ENCODE measurements around the gene UCK2. TPM values are rescaled to one million over a fixed set of nuclear protein-coding genes. Genes with fewer than 3 reads are reported as not detected.

The UCK2 gene
- total and polyA plus RNA-seq, 9 of the 15 experiments (the other 6 are each of a cell fraction or from before 2014, with no cell fraction given): 71.6 to 145 (median 95.8) TPM

DNA sequence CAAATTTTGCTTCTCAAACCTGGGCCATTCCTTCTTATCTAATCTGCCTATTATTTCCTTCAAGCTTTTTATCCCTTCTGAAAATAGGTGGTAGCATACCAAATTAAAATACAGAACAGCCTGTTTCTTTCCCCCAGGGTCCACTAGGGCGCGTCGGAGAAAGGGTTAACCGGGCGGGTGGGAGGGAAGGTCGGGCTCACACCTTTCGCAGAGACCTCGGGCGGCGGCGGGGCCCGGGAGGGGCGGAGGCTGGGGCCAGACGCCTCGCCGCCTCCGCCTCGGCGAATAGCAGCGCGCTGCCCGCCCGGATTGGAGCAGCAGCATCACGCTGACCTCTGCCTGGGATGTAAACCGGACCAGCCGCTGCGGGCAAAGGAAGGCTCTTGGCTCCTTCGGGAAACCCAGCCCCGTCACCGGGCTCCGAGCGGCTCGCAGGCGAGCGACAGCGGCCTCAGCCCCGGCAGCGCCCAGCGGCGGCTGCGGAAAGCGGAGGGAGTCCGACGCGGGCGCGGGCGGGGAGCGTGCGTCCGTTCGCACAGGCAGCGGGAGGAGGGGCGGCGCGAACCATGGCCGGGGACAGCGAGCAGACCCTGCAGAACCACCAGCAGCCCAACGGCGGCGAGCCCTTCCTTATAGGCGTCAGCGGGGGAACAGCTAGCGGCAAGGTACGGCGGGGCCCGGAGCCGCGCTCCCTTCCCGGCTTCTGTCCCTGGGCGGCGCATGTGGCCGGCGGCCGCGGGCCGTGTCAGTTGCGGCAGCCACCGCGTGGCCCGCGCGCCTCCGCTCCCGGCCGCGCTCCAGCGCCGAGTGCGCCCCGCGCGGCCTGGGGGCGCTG is at the start of gene UCK2 (continued):
- TF ChIP-seq, protein P1, sequence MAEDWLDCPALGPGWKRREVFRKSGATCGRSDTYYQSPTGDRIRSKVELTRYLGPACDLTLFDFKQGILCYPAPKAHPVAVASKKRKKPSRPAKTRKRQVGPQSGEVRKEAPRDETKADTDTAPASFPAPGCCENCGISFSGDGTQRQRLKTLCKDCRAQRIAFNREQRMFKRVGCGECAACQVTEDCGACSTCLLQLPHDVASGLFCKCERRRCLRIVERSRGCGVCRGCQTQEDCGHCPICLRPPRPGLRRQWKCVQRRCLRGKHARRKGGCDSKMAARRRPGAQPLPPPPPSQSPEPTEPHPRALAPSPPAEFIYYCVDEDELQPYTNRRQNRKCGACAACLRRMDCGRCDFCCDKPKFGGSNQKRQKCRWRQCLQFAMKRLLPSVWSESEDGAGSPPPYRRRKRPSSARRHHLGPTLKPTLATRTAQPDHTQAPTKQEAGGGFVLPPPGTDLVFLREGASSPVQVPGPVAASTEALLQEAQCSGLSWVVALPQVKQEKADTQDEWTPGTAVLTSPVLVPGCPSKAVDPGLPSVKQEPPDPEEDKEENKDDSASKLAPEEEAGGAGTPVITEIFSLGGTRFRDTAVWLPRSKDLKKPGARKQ (CRISPR knock-in tag; IDR thresholded peaks at IDR 0.05): no peak
- peak; percentile 35 for TF ChIP-seq POLR2B (IDR thresholded peaks at IDR 0.05; ENCODE audit: low read depth, partially characterized antibody)
- TF ChIP-seq GMEB1 (CRISPR knock-in tag; IDR thresholded peaks at IDR 0.05): peak; percentile 81
- TF ChIP-seq REST (IDR thresholded peaks at IDR 0.05; ENCODE audit: borderline replicate concordance): peak; percentile 42
- TF ChIP-seq REST (CRISPR knock-in tag; IDR thresholded peaks at IDR 0.05; ENCODE audit: low read depth): peak; percentile 48
- TF ChIP-seq KDM2B (CRISPR knock-in tag; IDR thresholded peaks at IDR 0.05): 0 out of 2 replicates have a peak, but pooled peaks have one; percentile 39
- TF ChIP-seq PHF21A (IDR thresholded peaks at IDR 0.05; ENCODE audit: borderline replicate concordance, low read depth): peak; percentile 82; the same call in 1 of the 2 replicates
- TF ChIP-seq SIN3A (IDR thresholded peaks at IDR 0.05; ENCODE audit: borderline replicate concordance in 2 of 2, control insufficient read depth in 1 of 2, low read depth in 2 of 2, low read length in 2 of 2): peak; percentile 48 to 58; a peak in 1 of 4 replicates
- peak; percentile 85 for TF ChIP-seq NR2C2 (CRISPR knock-in tag; IDR thresholded peaks at IDR 0.05)
- TF ChIP-seq NR2C2 (tag; IDR thresholded peaks at IDR 0.05): peak; percentile 91
- TF ChIP-seq NCOA4 (IDR thresholded peaks at IDR 0.05; ENCODE audit: partially characterized antibody): no peak
- TF ChIP-seq ZEB2 (IDR thresholded peaks at IDR 0.05): peak; percentile 24; the same call in 1 of the 2 replicates
- TF ChIP-seq JUN (IDR thresholded peaks at IDR 0.05; ENCODE audit: borderline replicate concordance, low read depth, low read length): peak; percentile 54; the same call in 1 of the 2 replicates
- TF ChIP-seq JUN (CRISPR knock-in tag; IDR thresholded peaks at IDR 0.05; ENCODE audit: borderline replicate concordance): 0 out of 2 replicates have a peak, but pooled peaks have one; percentile 78
- no peak for TF ChIP-seq GABPB2 (CRISPR knock-in tag; conservative IDR thresholded peaks at IDR 0.05)
- no peak for TF ChIP-seq HSF4 (CRISPR knock-in tag; IDR thresholded peaks at IDR 0.05; ENCODE audit: borderline replicate concordance)

Measured in K562 (cell line).